ENCODE results near the gene RNF4.

Gene RNF4

DNA sequence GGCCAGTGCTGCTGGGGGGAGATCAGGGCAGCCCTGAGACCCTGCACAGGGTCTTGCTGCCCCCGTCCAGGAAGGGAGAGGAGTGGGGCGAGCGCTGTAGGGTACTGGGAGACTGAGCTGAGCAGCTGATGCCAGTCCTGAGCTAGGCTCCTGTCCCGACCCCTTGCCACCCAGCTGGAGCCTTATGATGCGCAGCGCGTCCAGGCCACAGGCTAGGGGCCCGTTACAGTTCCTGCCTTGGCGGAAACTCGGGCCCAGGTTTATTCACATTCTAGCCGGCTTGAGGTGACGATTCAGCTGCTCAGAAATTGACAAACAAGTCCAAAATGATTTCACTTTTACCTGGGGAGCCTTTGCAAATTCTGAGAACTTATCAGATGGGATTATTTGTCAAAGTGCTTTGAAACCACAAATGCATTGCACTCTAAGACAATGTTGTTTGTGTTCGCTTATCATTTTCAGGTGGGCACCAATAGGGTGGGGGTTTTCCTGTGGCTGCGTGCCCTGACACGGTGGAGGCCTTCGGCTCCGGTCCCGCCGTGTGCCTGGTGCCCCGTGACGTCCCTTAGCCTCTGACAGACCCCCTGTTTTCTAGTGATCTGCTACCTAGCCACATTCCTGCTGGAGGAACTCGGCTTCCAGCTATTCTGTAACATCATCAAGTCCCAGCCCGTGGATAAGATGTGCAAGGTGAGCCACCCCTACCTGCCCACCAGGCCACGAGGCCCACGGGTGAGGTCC lies 31.3 kb upstream of the RNF4 start:
- no peak for DNase-seq (ENCODE audit: low read depth, low spot score)

DNA sequence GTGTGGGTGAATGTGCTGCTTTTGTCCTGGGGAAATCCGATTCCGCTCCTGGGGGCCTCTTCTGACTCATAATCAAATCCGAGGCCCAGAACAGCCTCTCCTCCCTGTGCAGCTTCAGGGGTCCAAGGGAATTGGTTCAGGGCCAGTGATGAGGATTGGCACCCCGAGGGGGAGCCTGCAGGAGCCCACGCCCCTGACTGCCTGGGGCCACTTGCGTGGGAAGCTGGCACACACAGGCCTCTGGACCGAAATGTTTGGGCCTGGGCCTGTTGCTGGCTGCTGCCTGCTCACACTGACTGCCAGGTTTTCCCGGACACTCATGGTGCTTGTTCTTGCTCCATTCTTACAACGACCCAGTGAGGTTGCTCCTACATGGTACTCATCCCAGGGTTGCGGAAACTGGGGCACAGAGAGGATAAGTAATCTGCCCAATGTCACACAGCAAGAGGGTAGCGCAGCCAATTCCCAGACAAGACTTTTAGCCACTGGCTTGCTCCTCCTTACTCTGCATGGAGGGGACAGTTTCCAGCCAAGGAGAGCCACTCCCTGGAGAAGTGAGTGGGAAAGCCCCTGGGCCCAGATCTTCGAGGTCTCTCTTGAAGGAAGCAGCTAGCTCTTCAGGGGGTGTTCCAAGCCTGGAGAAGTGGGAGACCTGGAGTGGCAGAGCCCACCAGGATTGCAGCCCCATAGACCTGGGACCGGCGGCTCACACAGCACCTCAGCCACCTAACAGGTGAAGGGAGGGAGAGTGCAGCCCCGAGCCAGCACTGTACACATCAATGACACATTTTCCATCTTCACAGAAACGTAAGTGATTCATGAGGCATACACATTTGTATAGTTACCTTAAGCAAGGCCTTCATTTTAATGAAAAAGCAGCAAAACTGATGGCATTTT lies 29.8 kb upstream of the RNF4 start:
- DNase-seq (ENCODE audit: low read depth, low spot score) = peak; percentile 59

DNA sequence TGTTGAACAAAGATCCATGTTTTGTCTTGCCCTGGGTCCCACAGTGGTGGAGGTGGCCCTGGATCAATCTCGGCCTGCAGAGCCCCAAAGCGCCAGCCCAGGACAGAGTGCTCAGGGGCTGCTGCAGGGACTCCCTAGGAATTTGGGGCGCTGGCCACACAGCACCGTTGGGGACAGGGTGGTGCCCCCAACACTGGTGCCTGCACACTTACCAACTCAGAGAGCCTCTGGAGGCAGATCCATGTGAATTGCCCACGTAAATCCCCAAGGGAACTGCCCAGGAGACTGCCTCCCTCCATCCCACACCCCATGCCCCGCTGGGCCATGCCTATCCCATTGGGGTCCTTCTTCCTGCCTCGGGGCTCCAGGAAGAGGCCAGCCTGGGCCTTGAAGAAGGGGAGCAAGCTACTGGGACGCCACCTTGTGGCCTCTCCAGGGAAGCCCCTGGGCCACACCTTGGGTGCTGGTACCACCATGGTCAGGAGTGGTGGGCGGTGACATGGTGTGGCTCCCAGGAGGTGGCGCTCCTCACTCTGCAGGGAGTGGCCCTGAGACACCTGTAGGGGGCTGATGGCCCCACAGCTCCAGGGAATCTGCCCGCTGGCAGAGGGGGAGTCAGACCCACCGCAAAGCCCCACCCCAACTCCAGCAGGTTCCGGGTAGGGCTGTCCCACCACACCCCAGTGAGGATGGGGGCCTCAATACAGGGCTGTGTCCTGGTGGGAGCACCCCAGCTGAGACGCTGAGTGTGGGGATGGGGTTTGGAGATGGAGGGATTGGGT lies 27.3 kb upstream of the RNF4 start:
- no peak for DNase-seq (ENCODE audit: low read depth, low spot score)

DNA sequence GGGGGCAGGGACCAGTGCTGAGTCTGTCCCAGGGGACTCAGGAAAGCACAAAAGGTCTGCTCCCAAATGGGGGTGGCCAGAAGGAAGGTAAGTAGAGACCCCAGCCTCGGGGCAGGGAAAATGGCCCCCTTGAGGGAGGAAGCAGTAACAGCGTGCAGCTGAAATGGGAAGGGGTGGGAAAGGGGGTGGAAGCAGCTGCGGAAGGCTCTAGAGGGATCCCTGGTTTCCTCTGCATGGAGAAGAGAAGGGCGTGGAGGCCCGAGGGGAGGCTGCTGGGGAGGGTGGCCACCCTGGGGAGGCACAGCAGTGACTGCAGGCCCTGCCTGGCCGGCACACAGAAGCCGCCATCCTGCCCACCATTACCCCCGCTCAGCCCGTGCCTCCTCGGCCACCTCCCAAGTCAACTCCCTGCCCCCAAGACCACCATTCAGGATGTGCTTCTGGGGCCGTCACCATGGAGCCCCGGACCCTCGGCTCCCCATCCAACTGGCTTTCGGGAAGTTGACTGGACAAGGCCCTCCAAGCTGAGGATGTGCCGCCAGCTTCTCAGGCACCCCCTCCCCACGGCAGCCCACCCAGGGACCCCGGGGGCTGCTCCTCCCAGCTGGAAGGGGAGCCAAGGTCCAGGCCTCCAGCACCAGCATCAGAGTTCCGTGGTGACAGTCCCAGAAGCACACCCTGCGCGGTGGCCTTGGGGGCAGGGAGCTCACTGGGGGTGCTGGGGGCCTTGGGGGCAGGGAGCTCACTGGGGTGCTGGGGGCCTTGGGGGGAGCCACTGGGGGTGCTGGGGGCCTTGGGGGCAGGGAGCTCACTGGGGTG lies 26.5 kb upstream of the RNF4 start:
- no peak for DNase-seq (ENCODE audit: low read depth, low spot score)

DNA sequence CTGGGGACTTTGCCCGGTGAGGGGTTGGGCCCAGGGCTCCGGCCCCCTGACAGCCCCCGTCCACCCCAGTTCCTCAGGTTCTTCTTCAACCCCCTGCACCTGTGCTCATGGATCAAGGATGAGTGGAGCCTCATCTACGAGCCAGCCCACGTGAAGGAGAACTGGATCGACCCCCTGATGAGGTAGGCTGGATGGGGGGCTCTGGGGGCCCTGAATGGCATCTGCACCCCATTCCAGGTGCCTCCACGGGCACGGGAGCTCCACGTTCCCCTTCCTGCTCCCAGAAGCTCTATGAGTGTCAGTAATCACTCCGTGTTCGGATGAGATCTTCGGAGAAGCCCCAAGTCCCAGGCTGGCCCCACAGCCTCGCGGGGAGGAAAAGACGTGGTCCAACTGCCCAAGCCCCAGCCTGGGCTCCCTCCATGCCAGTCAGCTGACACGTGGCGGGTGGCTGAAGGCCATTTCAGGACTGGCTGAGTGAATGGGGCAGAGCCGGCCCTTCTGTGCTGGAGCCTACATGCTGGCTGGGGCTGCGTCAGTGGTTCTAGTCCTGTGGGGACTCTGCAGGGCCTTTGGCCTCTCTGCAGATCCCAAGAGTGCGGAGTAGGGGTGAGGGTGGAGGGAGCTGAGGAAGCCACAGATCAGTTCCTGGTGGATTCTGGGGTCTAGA lies 25.7 kb upstream of the RNF4 start:
- DNase-seq (ENCODE audit: low read depth, low spot score) = no peak

DNA sequence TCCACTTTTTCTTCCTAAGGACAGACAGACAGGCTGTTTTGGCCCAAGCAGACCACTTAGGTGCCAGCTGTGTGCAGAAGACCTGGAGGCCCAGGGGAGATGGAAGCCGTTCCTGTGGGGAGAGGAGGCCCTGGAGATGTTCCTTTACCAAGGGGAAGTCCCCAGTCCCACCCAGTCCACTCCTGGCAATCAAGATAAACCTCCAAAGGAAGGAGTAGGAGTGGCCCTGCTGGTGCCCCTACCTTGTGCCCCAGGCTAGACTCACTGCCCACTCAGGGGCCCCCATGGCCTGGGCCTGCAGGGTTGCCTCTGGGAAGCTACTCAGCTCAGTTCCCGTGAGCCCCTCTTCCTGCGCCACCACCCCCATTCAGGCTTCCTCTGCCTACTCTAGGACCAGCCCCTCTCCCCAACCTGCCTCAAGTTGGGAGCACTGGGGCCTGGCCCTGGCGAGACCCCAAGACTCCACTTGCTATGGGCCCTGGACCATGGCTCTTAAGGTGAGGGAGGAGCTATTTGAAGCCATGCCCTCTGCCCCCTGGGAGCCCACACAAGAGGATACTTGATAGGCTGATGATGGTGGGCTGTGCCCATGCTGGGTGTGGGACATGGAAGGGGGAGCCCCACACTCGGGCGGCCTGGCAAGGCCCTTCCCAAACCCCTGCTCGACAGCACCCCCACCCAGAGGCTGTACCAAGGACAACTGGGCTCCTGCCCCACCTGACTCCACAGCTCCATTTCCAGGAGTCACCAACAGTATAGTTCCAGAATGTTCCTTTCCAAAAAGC lies 24.8 kb upstream of the RNF4 start:
- DNase-seq (ENCODE audit: low read depth, low spot score) = no peak

DNA sequence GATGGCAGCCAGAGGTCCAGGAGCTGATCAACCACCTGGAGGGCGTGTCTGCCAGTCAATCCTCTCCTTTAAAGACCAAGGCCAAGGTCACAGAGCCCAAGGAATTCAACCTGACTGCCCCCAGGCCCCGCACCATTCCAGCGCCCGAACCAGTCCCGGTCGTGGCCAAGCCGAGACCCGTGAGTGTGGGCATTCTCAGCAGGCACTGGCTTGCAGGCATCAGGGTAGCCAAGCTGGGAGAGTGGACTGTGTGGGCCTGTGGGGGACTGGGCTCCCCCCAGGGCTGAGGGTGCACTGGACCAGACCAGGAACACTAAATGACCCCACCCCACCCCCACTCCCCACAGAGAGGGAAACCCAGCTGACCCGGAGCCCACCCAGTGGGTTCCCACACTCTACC lies 23.8 kb upstream of the RNF4 start:
- DNase-seq (ENCODE audit: low read depth, low spot score) = no peak

DNA sequence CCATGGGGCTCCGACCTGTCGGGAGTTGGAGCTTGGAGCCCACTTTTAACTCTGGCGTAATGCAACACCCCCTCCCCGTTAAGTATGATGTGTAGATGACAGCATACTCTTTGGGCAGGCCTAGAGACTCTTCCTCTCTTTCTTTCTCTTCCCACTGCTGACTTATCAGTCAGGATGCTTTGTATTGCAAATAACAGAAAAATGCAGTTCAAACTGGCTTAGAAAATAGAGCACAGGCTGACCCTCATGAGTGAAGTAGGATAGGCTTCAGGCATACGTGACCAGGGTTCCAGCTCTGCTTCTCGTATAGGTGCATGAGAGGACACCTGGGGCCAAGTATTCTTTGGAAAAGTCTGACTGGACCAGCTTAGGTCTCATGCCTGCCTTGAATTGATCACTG lies 23.3 kb upstream of the RNF4 start:
- DNase-seq (ENCODE audit: low read depth, low spot score) = no peak

DNA sequence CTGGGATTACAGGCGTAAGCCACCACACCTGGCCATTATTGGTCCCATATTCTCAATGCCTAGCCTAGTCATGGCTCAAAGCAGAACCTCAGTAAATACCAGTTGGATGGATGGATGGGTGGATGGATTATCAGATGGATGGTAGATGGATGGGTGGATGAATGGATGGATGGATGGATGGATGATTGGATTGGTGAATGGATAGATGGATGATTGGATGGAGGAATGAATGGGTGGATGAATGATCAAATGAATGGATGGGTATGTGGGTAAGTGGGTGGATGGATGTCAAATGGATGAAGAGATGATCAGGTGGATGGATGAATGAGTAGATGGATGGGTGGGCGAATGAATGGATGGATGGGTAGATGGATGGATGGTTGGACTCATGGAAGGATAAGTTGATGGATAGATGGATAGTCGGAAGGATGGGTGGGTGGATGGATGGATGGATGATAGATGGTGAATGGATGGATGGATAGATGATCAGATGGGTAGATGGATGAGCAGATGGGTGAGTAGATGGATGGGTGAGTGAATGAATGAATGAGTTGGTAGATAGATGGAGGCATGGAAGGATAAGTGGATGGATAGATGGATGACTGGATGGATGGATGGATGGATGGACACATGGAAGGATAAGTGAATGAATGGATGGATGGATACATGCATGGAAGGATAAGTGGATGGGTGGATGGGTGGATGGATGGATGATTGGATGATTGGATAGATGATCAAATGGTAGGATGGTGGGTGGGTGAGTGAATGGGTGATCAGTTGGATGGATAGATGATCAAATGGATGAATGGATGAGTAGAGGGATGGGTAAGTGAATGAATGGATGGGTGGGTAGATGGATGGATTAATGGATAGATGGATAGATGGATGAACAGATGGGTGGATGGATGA lies 22.0 kb upstream of the RNF4 start:
- DNase-seq (ENCODE audit: low read depth, low spot score) = no peak

DNA sequence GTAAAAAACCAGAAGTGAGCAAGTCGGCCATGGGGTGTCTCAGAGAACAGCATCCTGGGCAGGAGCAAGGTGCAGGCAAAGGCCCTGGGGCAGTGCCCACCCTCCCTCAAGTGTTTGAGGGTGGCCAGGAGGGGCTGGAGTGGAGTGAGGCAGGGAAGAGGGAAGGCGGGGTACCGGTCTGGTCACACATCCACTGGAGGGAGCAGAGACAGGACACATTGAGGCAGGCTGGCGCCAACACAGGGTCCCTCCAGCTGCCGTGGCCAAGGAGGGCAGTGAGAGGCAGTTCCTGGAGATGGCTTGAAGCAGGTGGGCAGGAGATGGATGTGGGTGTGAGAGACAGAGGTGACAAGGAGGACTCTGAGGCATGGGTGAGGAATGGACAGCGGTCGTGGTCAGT lies 20.3 kb upstream of the RNF4 start:
- DNase-seq (ENCODE audit: low read depth, low spot score) = no peak

DNA sequence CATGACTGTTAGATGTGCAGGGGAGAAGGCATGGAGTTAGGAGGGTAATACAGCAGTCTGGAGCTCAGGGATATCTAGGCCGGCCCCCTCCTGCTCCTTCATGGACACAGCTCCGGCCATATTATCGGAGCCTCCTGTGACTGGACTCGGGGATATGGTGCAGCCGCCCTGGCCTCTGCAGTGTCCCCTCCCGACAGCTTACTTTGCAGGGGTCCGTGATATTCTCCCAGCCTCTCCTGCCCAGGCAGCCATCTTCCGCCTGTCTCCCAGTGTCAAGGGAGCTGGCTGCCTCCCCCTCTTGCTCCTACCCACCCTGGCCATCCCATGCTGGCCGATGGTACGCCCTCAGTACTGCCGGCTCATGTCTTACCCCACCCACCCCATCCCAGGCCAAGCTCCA lies 19.9 kb upstream of the RNF4 start:
- DNase-seq (ENCODE audit: low read depth, low spot score) = no peak

DNA sequence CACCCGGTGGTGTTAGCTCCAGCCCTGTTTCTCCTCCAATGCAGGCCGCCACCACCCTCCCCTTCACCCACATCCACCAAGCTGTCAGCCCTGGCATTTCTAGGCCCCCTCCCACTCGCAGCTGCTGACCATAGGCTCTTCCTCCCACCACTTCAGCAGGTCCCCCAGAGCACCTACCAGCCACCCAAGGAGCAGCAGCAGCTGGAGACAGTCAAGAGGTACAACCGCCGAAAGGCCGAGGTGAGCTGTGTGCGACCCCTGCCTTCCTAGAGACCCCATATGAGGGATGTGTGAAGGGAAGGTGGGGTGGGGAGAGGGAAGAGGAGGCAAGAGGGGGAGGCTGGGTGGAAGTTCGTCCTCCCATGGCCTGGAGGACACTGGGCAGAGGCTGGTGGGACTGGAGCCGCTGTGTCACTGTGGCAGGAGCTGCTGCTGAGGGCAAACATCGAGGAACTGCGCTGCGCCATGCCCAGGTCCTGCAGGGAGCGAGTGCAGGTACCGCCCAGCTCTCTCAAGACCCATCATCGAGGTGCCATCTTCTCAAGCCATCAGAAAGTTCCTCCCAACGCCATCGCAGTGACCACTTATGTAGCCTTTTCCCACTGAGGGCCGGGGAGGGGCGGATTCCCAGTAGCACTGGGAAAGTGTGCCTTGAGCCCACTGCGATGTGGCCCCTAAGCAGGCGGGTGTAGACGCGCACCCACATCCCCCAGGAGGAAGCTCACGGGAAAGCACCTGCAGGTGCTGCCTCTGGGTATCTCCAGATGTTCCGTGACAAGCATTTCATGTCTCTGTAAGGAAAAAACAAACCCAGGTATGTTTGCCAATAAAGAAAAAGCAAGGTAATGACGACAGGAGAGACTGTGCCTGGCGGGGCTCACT lies 19.2 kb upstream of the RNF4 start:
- DNase-seq (ENCODE audit: low read depth, low spot score) = no peak

DNA sequence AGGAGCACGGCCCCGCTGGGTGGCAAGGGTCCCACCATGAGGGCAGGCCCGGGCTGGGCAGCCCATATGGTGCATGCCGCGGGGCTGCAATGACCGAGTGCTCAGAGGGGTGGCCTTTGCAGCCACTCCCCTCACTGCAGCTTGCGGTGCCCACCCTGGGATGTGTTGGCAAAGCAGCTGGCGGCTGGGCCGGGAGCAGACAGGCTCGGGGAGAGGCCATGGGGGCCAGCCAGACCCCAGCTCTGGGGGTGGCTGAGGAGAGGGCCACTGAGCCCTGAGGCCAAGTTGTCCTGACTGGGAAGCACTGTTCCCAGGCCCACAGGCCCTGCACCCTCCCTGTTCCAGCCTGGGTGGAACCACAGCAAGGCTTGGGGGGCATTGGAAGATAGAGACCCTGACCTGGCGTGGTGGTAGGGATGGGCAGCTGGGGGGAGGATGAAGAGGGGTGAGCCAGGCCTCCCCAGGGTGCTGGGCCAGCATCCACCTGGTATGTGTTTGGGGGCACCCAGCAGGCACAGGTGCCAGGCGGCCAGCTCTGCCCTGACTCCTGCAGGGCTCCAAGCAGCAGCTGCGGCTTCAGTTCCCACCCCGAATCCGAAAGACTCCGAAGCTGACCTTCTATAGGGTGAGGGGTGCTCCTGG lies 18.4 kb upstream of the RNF4 start:
- DNase-seq (ENCODE audit: low read depth, low spot score) = no peak

DNA sequence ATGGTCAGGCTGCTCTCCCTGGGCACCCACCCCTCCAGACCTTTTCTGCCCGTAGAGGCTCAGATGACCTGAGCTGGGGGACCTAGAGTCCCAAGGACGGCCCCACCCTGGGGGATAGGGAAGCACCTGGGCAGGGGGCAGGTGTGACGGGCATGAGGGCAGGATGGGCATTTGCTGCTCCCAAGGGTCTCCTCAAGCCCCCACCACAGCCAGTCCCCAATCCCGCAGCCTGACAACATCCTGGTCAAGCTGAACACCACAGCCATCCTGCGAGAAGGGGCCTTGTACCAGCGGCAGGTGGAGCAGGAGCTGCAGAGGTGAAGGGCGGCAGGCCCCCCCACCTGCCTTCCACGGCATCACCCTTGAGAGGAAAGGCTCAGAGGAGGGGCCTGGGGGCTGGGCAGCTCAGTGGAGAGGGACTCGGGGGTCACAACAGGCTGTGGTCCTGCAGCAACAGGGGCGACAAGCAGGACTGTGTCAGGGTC lies 17.8 kb upstream of the RNF4 start:
- DNase-seq (ENCODE audit: low read depth, low spot score) = no peak

DNA sequence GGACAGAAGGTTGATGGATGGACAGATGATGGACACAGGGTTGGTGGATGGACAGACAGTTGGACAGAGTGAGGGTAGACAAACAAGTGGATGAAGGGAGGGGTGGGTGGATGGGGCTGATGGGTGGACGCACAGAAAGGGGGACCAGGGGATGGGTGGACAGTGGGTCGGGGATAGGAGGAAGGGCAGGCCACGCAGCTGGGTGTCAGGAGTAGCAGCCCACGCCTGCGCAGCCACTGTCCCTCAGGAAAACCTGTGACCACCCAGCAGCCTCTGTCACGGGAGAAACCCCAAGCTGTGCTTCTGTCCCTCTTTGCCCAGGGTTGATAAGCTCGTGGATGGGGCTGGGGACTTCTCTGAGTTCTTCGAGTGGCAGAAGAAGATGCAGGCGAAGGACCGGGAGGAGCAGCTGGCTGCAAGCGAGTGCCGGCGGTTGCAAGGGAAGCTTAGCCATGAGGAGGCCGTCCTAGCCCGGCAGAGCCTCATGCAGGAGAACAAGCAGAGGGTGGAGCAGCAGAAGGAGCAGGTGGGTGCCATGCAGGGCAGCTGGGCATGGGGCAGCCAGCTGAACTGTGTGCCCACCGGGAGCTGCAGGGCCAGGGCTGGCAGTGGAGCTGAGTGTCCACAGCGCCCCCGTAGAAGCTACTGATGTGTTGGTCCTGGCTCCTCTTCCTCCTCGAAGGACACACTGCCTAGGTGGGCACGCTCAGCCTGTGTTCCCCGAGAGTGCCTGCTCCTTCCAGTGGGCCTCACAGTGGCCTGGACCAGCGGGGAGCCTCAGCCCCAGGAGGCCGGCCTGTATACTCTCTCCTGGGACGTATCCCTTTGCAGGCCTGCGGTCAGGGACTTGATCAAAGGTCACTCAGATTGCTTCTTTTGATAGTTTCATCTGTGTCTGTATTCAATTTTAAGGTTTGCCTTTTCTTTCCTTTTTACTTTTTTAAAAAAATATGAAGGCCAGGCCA lies 16.8 kb upstream of the RNF4 start:
- DNase-seq (ENCODE audit: low read depth, low spot score) = no peak

Data from brain pericyte (primary cell).